Heart right ventricle (tissue), 16 donors: ENCODE data around the gene PARP6. TPM values are rescaled to one million over a fixed set of nuclear protein-coding genes. Genes with fewer than 3 reads are reported as not detected.

Source experiments
- ATAC-seq, 8 donors: fragments of 200-7000 bp; cut with Tn5 transposase; one replicate each; pipeline ENCODE4 v1.9.1; 2020; ENCODE audit warnings: mild to moderate bottlenecking in 8 of 8, moderate library complexity in 8 of 8, moderate number of reproducible peaks in 1 of 8
- DNase-seq, 2 donors: peaks; one replicate each; pipeline ENCODE4 v3.0.0-alpha.2; 2020
- H3K27ac ChIP-seq, 10 donors: fragments of 200-600 bp; sonication (generic) in 2 of 10; one replicate each; pipeline versions ENCODE4 v1.5.0 to v1.8.0; 2020 to 2022; ENCODE audit warnings: mild to moderate bottlenecking in 3 of 10
- H3K27me3 ChIP-seq, 7 donors: fragments of 200-600 bp; one replicate each; pipeline ENCODE4 v1.8.0; 2021 to 2022; ENCODE audit warnings: mild to moderate bottlenecking in 2 of 7
- H3K36me3 ChIP-seq, 9 donors: fragments of 200-600 bp; sonication (generic) in 1 of 9; one replicate each; pipeline versions ENCODE4 v1.5.0 to v1.8.0; 2020 to 2022; ENCODE audit warnings: mild to moderate bottlenecking in 2 of 9
- H3K4me1 ChIP-seq, 9 donors: fragments of 200-600 bp; sonication (generic) in 1 of 9; one replicate each; pipeline versions ENCODE4 v1.5.0 to v1.8.0; 2020 to 2022; ENCODE audit warnings: mild to moderate bottlenecking in 4 of 9
- H3K4me3 ChIP-seq, 10 donors: fragments of 200-600 bp; sonication (generic) in 2 of 10; one replicate each; pipeline versions ENCODE4 v1.5.0 to v1.8.0; 2020 to 2022; ENCODE audit warnings: mild to moderate bottlenecking in 7 of 10, moderate library complexity in 2 of 10
- H3K9me3 ChIP-seq, 11 donors: fragments of 200-600 bp in 10 of 11; sonication (generic) in 2 of 11; one replicate each; pipeline versions ENCODE4 v1.5.0 to v1.8.0; 2013 to 2022; ENCODE audit warnings: mild to moderate bottlenecking in 2 of 11, control low read depth in 1 of 11, moderate library complexity in 1 of 11
- CTCF ChIP-seq, 9 donors: fragments of 200-600 bp; sonication (generic) in 2 of 9; IDR thresholded peaks; one replicate each; pipeline versions ENCODE4 v1.5.0 to v1.8.0; 2021 to 2022; ENCODE audit warnings: antibody characterized with exemption in 9 of 9, mild to moderate bottlenecking in 5 of 9, moderate library complexity in 1 of 9
- WGBS, 2 donors: extraction: QIAGEN DNeasy Blood & Tissue Kit; methylation state at CpG; one replicate each; pipeline ENCODE4 v1.1.7; 2013; ENCODE audit warnings: inconsistent platforms in 1 of 2; 5-methylcytosine and 5-hydroxymethylcytosine counted together
- intact Hi-C, 10 donors: fragments of 100-400 bp; cut with DNase I; formaldehyde crosslinking; loops; one replicate each; pipeline versions ENCODE4 v1.11.1 to v1.14.2; 2022
- polyA plus RNA-seq, 2 donors: library from polyadenylated mRNA; stranded (reverse); fragments of 200-250 nt; gene quantifications; one replicate each; pipeline ENCODE4 v1.2.3, GENCODE V29; 2013
- total RNA-seq, 10 donors: library from RNA; stranded (reverse); fragmentation: NEBNext Ultra II Directional in 3 of 10; extraction: Animal tissue kit (Norgen Biotek cat#: 25700) in 3 of 10; gene quantifications; one replicate each; pipeline versions ENCODE4 v1.2.1 to v1.2.4, GENCODE V29; 2021 to 2023
- donor health status: Arrhythmogenic right ventricular cardiomyopathy.
- donor health status: ischemic (EF 13 %, LVEDD 7.1; RV severe dilation, severe dysfunction).
- donor health status: healthy with polysubstance abuse.
- donor health status: DM: no; HTN: yes; CAD: no.
- donor health status: DM: no; HTN: no; CAD: no.
- donor health status: ischemic (EF 25% LVEDD 6.9; RV normal size, moderate dysfunction).
- donor health status: ischemic (EF 25% LVEDD 5.7; RV mildly dilated, moderate dysfunction).
- donor health status: healthy.
- donor health status: DM: yes; HTN: yes; CAD: no.
- donor health status: Ischemic cardiomyopathy.
- donor health status: ischemic (EF 35%, LVEDD 5.7; RV mildly dilated, moderate dysfunction).
- donor health status: nonischemic (EF 11% LVEDD 7.7; RV severe dilation, severe dysfunction).
- donor health status: DM: yes; HTN: yes; CAD: no.
- donor health status: PGD.
- donor health status: ischemic (EF 29% LVEDD 5.4; RV normal size, mild dysfunction).
- donor health status: nonischemic (EF 23%, LVEDD 6.1; RV moderate dilation, normal function).

The PARP6 gene
- total and polyA plus RNA-seq, 12 donors = 28.2 to 113 (median 37.6) TPM

- Histone ChIP-seq H3K27ac (no peak overlapping the region), H3K36me3 (no peaks in the 10 kb centered on the region), H3K27me3 (no peaks in the 10 kb centered on the region), H3K4me1 (peaks cover 0 to 11% (median 8%) of the 10 kb centered on the region in 9 donors), H3K9me3 (peaks cover 0 to 5% (median under 1%) of the 10 kb centered on the region in 11 donors), H3K4me3 (no peak overlapping the region)
- WGBS, 2 donors = 42 to 45% methylated on average over 2 of the region's 2 CpGs
- no peak for TF ChIP-seq CTCF (IDR thresholded peaks at IDR 0.05)
- intact Hi-C loops = loop anchor here in 2 of 10 donors (10.0 kb wide), 2 partner anchors 266 to 1736 kb away; no protein-coding TSS in a partner anchor
- no peak for ATAC-seq
- DNase-seq = no peak
These were observed 46.1 kb upstream of the PARP6 start for GRCh38 chr15:72318408-72318942.

GRCh38 chr15:72315706-72316370 is 43.5 kb upstream of the PARP6 start:
- Histone ChIP-seq H3K27ac (no peak overlapping the region), H3K36me3 (no peaks in the 10 kb centered on the region), H3K4me1 (peaks cover 0 to 11% (median 8%) of the 10 kb centered on the region in 9 donors), H3K4me3 (no peak overlapping the region), H3K9me3 (no peaks in the 10 kb centered on the region), H3K27me3 (no peaks in the 10 kb centered on the region)
- 73 to 75% methylated on average over 6 of the region's 6 CpGs for WGBS, 2 donors
- no peak for TF ChIP-seq CTCF (IDR thresholded peaks at IDR 0.05)
- no peak for DNase-seq
- intact Hi-C loops = loop anchor here in 2 of 10 donors (10.0 kb wide), 2 partner anchors 269 to 1739 kb away; no protein-coding TSS in a partner anchor
- ATAC-seq = no peak

GRCh38 chr15:72313881-72314280 is 41.5 kb upstream of the PARP6 start:
- ATAC-seq (no peak), DNase-seq (no peak)
- intact Hi-C loops = loop anchor here in 2 of 10 donors (10.0 kb wide), 2 partner anchors 271 to 1741 kb away; no protein-coding TSS in a partner anchor
- TF ChIP-seq CTCF (IDR thresholded peaks at IDR 0.05) = no peak
- H3K36me3 ChIP-seq = no peaks in the 10 kb centered on the region
- WGBS, 2 donors = 94 to 95% methylated on average over 2 of the region's 2 CpGs
- no peaks in the 10 kb centered on the region for H3K4me1 ChIP-seq
- no peaks in the 10 kb centered on the region for H3K9me3 ChIP-seq
- no peaks in the 10 kb centered on the region for H3K27me3 ChIP-seq
- no peak overlapping the region for H3K27ac ChIP-seq
- no peak overlapping the region for H3K4me3 ChIP-seq

- H3K27ac ChIP-seq = no peak overlapping the region
- no peak for DNase-seq
- no peaks in the 10 kb centered on the region for H3K36me3 ChIP-seq
- no peaks in the 10 kb centered on the region for H3K4me1 ChIP-seq
- H3K27me3 ChIP-seq = no peaks in the 10 kb centered on the region
- 73 to 88% methylated on average over 2 of the region's 2 CpGs for WGBS, 2 donors
- intact Hi-C loops = loop anchor here in 2 of 10 donors (10.0 kb wide), 2 partner anchors 271 to 1741 kb away; no protein-coding TSS in a partner anchor
- no peak for TF ChIP-seq CTCF (IDR thresholded peaks at IDR 0.05)
- ATAC-seq = no peak
- H3K4me3 ChIP-seq = no peak overlapping the region
- no peaks in the 10 kb centered on the region for H3K9me3 ChIP-seq
These were observed 41.1 kb upstream of the PARP6 start for GRCh38 chr15:72313448-72313840.
